ENCODE results near the gene CMIP.

- no peak for TF ChIP-seq CTCF (IDR thresholded peaks at IDR 0.05 in 2 of 3, conservative IDR thresholded peaks at IDR 0.05 in 1 of 3; ENCODE audit: control insufficient read depth in 2 of 3, extremely low read depth in 1 of 3, insufficient read depth in 1 of 3, low read depth in 3 of 3, low read length in 3 of 3)
- no peak for TF ChIP-seq FOS (IDR thresholded peaks at IDR 0.05; ENCODE audit: borderline replicate concordance, extremely low read depth, insufficient read length)
These were observed 36.1 kb downstream of the CMIP start for GRCh38 chr16:81480606-81481206.

Data from GM12878 (cell line).